HL-60 (cell line): ENCODE results near the gene CMIP.

Experiments
- DNase-seq, 2 experiments: peaks; one replicate each; pipeline ENCODE4 v3.0.0-alpha.2; 2010 to 2020; ENCODE audit warnings: low read depth in 1 of 2, low spot score in 1 of 2
- H3K27ac ChIP-seq: fragments of 250-450 bp; sonication (Bioruptor Pico); replicated peaks from 2 replicates; pipeline ENCODE4 v1.5.1; 2020; ENCODE audit warnings: mild to moderate bottlenecking, moderate library complexity
- H3K27me3 ChIP-seq: fragments of 250-450 bp; sonication (Bioruptor Pico); 2 replicates; pipeline ENCODE4 v1.5.1; 2021; ENCODE audit warnings: mild to moderate bottlenecking, moderate library complexity; ENCODE audit not compliant: insufficient read depth, poor library complexity, severe bottlenecking
- H3K4me3 ChIP-seq: replicated peaks from 2 replicates; pipeline ENCODE4 v1.5.1; 2011; ENCODE audit warnings: mild to moderate bottlenecking, control low read depth, low read length; ENCODE audit not compliant: insufficient read depth
- CTCF ChIP-seq: IDR thresholded peaks from one replicate; pipeline ENCODE4 v1.5.1; 2011; ENCODE audit warnings: low read length, control low read depth, inconsistent platforms; ENCODE audit not compliant: insufficient read depth
- GABPA ChIP-seq: IDR thresholded peaks from 2 replicates; pipeline ENCODE4 v1.6.1; 2012; ENCODE audit warnings: low read depth
- POLR2AphosphoS5 ChIP-seq: IDR thresholded peaks from 2 replicates; pipeline ENCODE4 v1.6.1; 2012; ENCODE audit warnings: low read depth
- REST ChIP-seq: IDR thresholded peaks from 2 replicates; pipeline ENCODE4 v1.6.1; 2012; ENCODE audit warnings: low read depth; ENCODE audit not compliant: insufficient replicate concordance
- SPI1 ChIP-seq: IDR thresholded peaks from 2 replicates; pipeline ENCODE4 v1.6.1; 2012; ENCODE audit warnings: low read depth, mild to moderate bottlenecking, borderline replicate concordance

Gene CMIP

GRCh38 chr16:81618187-81618586 is 173.6 kb downstream of the CMIP start:
- no peak for TF ChIP-seq REST
- no peak for TF ChIP-seq POLR2AphosphoS5
- no peak for TF ChIP-seq CTCF
- TF ChIP-seq GABPA = no peak
- no peak for TF ChIP-seq SPI1
- no peak overlapping the region for H3K27ac ChIP-seq
- no peaks in the 10 kb centered on the region for H3K27me3 ChIP-seq
- no peak overlapping the region for H3K4me3 ChIP-seq
- DNase-seq = no peak

DNA sequence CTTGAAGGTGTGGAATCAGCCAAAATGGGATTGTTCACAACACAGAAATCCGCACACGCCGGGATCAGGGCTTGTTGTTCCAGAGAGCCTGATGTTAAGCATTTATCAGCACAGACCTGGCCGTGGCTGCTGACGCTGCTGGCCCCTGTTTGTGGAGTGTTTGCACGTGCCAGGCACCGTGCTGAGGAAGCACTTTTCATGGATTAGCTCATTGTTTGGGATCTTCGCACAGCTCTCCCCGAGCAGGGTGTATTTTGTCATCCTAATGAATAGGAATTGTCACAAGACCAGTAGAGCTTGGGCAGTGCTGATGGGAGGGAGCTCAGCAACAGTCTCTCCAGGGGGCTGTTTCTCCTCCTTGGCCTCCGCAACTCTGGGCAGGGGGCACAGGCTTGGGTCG is 174.1 kb downstream of the CMIP start:
- no peak overlapping the region for H3K4me3 ChIP-seq
- no peak for DNase-seq
- no peak overlapping the region for H3K27ac ChIP-seq
- TF ChIP-seq SPI1 = no peak
- H3K27me3 ChIP-seq = no peaks in the 10 kb centered on the region

DNA sequence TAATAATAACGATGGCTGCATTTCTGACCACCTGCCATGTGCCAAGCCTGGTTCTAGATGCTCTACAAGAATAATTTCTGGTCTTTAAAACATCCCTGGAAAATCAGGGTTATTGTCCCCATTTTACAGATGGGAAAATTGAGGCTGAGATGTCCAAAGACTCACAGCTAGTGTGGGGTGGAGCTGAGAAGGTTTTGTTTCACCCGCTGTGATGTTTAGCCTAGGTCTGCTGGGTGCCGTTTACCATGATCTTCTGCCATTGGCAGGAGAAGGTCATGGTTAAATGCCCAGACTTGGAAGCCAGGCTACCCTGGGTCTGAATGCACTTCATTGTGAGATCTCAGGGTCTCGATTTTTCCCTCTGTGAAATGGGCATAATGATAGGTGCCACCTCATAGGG is 175.4 kb downstream of the CMIP start:
- DNase-seq = no peak
- Histone ChIP-seq H3K27me3 (no peaks in the 10 kb centered on the region), H3K27ac (no peak overlapping the region), H3K4me3 (no peak overlapping the region)
- TF ChIP-seq SPI1 (no peak), POLR2AphosphoS5 (no peak), GABPA (no peak), CTCF (no peak), REST (no peak)

GRCh38 chr16:81620796-81621195 is 176.2 kb downstream of the CMIP start:
- DNase-seq = no peak
- no peaks in the 10 kb centered on the region for H3K27me3 ChIP-seq
- TF ChIP-seq GABPA = no peak
- TF ChIP-seq SPI1 = no peak
- no peak for TF ChIP-seq POLR2AphosphoS5
- TF ChIP-seq REST = no peak
- TF ChIP-seq CTCF = no peak
- H3K4me3 ChIP-seq = no peak overlapping the region
- no peak overlapping the region for H3K27ac ChIP-seq
